ENCODE results near the gene BTBD6. TPM values are rescaled to one million over a fixed set of nuclear protein-coding genes. Genes with fewer than 3 reads are reported as not detected.

The BTBD6 gene
- 34.4 TPM for total RNA-seq

GRCh38 chr14:105248368-105249181, at the start of gene BTBD6:
Gene BTBD6 (plus strand): TSS chr14:105248533. CDS start chr14:105248712, 179 bp downstream.
- peak; percentile 91 for ATAC-seq

- ATAC-seq, result no peak
These were observed 49.7 kb upstream of the BTBD6 start for GRCh38 chr14:105198588-105198987.

GRCh38 chr14:105199093-105199492, 49.2 kb upstream of the BTBD6 start:
- no peak for ATAC-seq

GRCh38 chr14:105200074-105200473, 48.3 kb upstream of the BTBD6 start:
- ATAC-seq, result no peak

GRCh38 chr14:105200641-105201040, 47.7 kb upstream of the BTBD6 start:
- no peak for ATAC-seq

- no peak for ATAC-seq
These were observed 47.0 kb upstream of the BTBD6 start for GRCh38 chr14:105201156-105201924.

GRCh38 chr14:105201925-105202513, 46.3 kb upstream of the BTBD6 start:
- ATAC-seq, result no peak

GRCh38 chr14:105203057-105203531, 45.2 kb upstream of the BTBD6 start:
- ATAC-seq, result peak; percentile 68

GRCh38 chr14:105203701-105204100, 44.6 kb upstream of the BTBD6 start:
- no peak for ATAC-seq

GRCh38 chr14:105204206-105204930, 44.0 kb upstream of the BTBD6 start:
- ATAC-seq, result peak; percentile 67

- ATAC-seq, result peak; percentile 1
These were observed 43.2 kb upstream of the BTBD6 start for GRCh38 chr14:105204931-105205672.

- ATAC-seq, result no peak
These were observed 42.6 kb upstream of the BTBD6 start for GRCh38 chr14:105205673-105206208.

GRCh38 chr14:105206873-105207272, 41.5 kb upstream of the BTBD6 start:
- no peak for ATAC-seq

- no peak for ATAC-seq
These were observed 40.9 kb upstream of the BTBD6 start for GRCh38 chr14:105207460-105207901.

GRCh38 chr14:105207996-105208737, 40.2 kb upstream of the BTBD6 start:
- no peak for ATAC-seq

GRCh38 chr14:105208738-105209075, 39.6 kb upstream of the BTBD6 start:
- no peak for ATAC-seq

GRCh38 chr14:105209091-105209490, 39.2 kb upstream of the BTBD6 start:
- ATAC-seq, result no peak

GRCh38 chr14:105209646-105210045, 38.7 kb upstream of the BTBD6 start:
- no peak for ATAC-seq

GRCh38 chr14:105210266-105211025, 37.9 kb upstream of the BTBD6 start:
- no peak for ATAC-seq

Data from esophagus mucosa (tissue), 1 donor.